HepG2 (cell line): ENCODE results near the gene YKT6. TPM values are rescaled to one million over a fixed set of nuclear protein-coding genes. Genes with fewer than 3 reads are reported as not detected.

Experiments
- ATAD3A ChIP-seq: sonication (generic); formaldehyde crosslinking; IDR thresholded peaks from 2 replicates; pipeline ENCODE4 v1.4.0; 2020; ENCODE audit warnings: missing genetic modification reagents
- ATRX ChIP-seq: sonication (generic); formaldehyde crosslinking; IDR thresholded peaks from 2 replicates; pipeline ENCODE4 v1.4.0; 2020; ENCODE audit warnings: missing genetic modification reagents, borderline replicate concordance
- CHCHD3 ChIP-seq: sonication (generic); formaldehyde crosslinking; IDR thresholded peaks from 2 replicates; pipeline ENCODE4 v1.8.0; 2022; ENCODE audit warnings: mild to moderate bottlenecking, missing genetic modification reagents, moderate library complexity
- DMAP1 ChIP-seq: IDR thresholded peaks from 2 replicates; pipeline ENCODE4 v1.6.1; 2016
- DNMT3B ChIP-seq: conservative IDR thresholded peaks from 2 replicates; pipeline ENCODE4 v1.6.1; 2016; ENCODE audit warnings: missing biosample characterization, control low read depth
- ELF3 ChIP-seq: IDR thresholded peaks from 2 replicates; pipeline ENCODE4 v1.6.1; 2016; ENCODE audit warnings: missing genetic modification reagents, missing compliant biosample characterization
- FOXP4 ChIP-seq: sonication (generic); formaldehyde crosslinking; IDR thresholded peaks from 2 replicates; pipeline ENCODE4 v1.4.0; 2020; ENCODE audit warnings: missing genetic modification reagents
- GZF1 ChIP-seq: sonication (generic); formaldehyde crosslinking; IDR thresholded peaks from 2 replicates; pipeline ENCODE4 v1.5.1; 2020; ENCODE audit warnings: mild to moderate bottlenecking, missing genetic modification reagents
- HNRNPLL ChIP-seq: fragments of 200-400 bp; formaldehyde crosslinking; IDR thresholded peaks from 2 replicates; pipeline ENCODE4 v1.6.1; 2017; ENCODE audit warnings: mild to moderate bottlenecking, low read depth, low read length; ENCODE audit not compliant: poor library complexity, severe bottlenecking
- HOXA7 ChIP-seq: sonication (generic); formaldehyde crosslinking; IDR thresholded peaks from 2 replicates; pipeline ENCODE4 v1.8.1; 2022; ENCODE audit warnings: mild to moderate bottlenecking, missing genetic modification reagents, moderate library complexity
- KDM5B ChIP-seq: sonication (generic); formaldehyde crosslinking; IDR thresholded peaks from 2 replicates; pipeline ENCODE4 v1.4.0; 2020; ENCODE audit warnings: missing genetic modification reagents, mild to moderate bottlenecking, borderline replicate concordance
- MXI1 ChIP-seq: IDR thresholded peaks from 3 replicates; pipeline ENCODE4 v1.6.1; 2012; ENCODE audit warnings: low read depth, low read length, inconsistent platforms, borderline replicate concordance
- PATZ1 ChIP-seq: sonication (generic); formaldehyde crosslinking; IDR thresholded peaks from 2 replicates; pipeline ENCODE4 v1.4.0; 2020; ENCODE audit warnings: missing genetic modification reagents
- RFX1 ChIP-seq: fragments of 450-650 bp; IDR thresholded peaks from 2 replicates; pipeline ENCODE4 v1.6.1; 2017
- SOX6 ChIP-seq, 2 experiments: fragments of 450-650 bp in 1 of 2; sonication (generic) in 1 of 2; formaldehyde crosslinking in 1 of 2; IDR thresholded peaks; 2 replicates each; pipeline versions ENCODE4 v1.4.0 to v1.6.1; 2017 to 2020; ENCODE audit warnings: antibody characterized with exemption in 1 of 2, mild to moderate bottlenecking in 1 of 2, missing genetic modification reagents in 1 of 2
- TEAD3 ChIP-seq: optimal IDR thresholded peaks from 2 replicates; pipeline ENCODE3; 2016; ENCODE audit warnings: borderline replicate concordance
- TSC22D2 ChIP-seq: sonication (generic); formaldehyde crosslinking; IDR thresholded peaks from 2 replicates; pipeline ENCODE4 v1.5.1; 2020; ENCODE audit warnings: missing genetic modification reagents, mild to moderate bottlenecking, borderline replicate concordance
- U2AF1 ChIP-seq: fragments of 200-400 bp; formaldehyde crosslinking; optimal IDR thresholded peaks from 2 replicates; pipeline ENCODE3; 2017; ENCODE audit warnings: mild to moderate bottlenecking, low read depth, low read length
- YY1 ChIP-seq: IDR thresholded peaks from 2 replicates; pipeline ENCODE4 v1.6.1; 2011; ENCODE audit warnings: low read length, low read depth, moderate library complexity, mild to moderate bottlenecking; ENCODE audit not compliant: insufficient read depth, insufficient replicate concordance
- ZFX ChIP-seq: sonication (generic); formaldehyde crosslinking; IDR thresholded peaks from 2 replicates; pipeline ENCODE4 v1.4.0; 2020; ENCODE audit warnings: mild to moderate bottlenecking, low read depth, missing genetic modification reagents, moderate library complexity
- ZMAT3 ChIP-seq: sonication (generic); formaldehyde crosslinking; conservative IDR thresholded peaks from 2 replicates; pipeline ENCODE4 v1.7.0; 2021; ENCODE audit warnings: missing genetic modification reagents
- ZNF121 ChIP-seq: sonication (generic); formaldehyde crosslinking; IDR thresholded peaks from 2 replicates; pipeline ENCODE4 v1.5.0; 2020; ENCODE audit warnings: mild to moderate bottlenecking, missing genetic modification reagents
- ZNF335 ChIP-seq: sonication (generic); formaldehyde crosslinking; IDR thresholded peaks from 2 replicates; pipeline ENCODE4 v1.4.0; 2020; ENCODE audit warnings: missing genetic modification reagents
- polyA plus RNA-seq, 8 experiments: library from polyadenylated mRNA; depleted of rRNA in 3 of 8; stranded (reverse) in 7 of 8; unstranded in 1 of 8; fragments of >200 nt; fragmentation: Illumina TruSeq in 4 of 8; extraction: Trizol in 4 of 8; gene quantifications; 2 replicates each; pipeline versions ENCODE4 v1.2.1 to v1.2.3, GENCODE V29; 2011 to 2016; ENCODE audit warnings: low read depth in 4 of 8, missing spikeins in 1 of 8, mixed read lengths in 1 of 8; ENCODE audit not compliant: insufficient read depth in 1 of 8
- total RNA-seq, 5 experiments: library from RNA; depleted of rRNA; stranded (reverse); fragments of >200 nt; fragmentation: Illumina TruSeq; extraction: Trizol; gene quantifications; 2 replicates each; pipeline ENCODE4 v1.2.3, GENCODE V29; 2016; ENCODE audit warnings: low read depth in 1 of 5
- TF ChIP-seq, protein P1 (sequence below): sonication (generic); formaldehyde crosslinking; IDR thresholded peaks from 2 replicates; pipeline ENCODE4 v1.4.0; 2020; ENCODE audit warnings: missing genetic modification reagents
- TF ChIP-seq, protein P2 (sequence below): conservative IDR thresholded peaks from 2 replicates; pipeline ENCODE4 v1.6.1; 2018; ENCODE audit warnings: missing genetic modification reagents

The YKT6 gene
- total and polyA plus RNA-seq, 2 of the 13 experiments (the other 11 are each of a cell fraction or from before 2014, with no cell fraction given): 52.2 to 60.3 TPM

GRCh38 chr7:44240983-44241510 is 40.3 kb downstream of the YKT6 start (continued):
- no peak for TF ChIP-seq HNRNPLL
- TF ChIP-seq ZNF121 (CRISPR knock-in tag): peak; percentile 50; the same call in 1 of the 2 replicates
- TF ChIP-seq ATRX (CRISPR knock-in tag): no peak
- no peak for TF ChIP-seq ATAD3A (CRISPR knock-in tag)
- no peak for TF ChIP-seq MXI1
- no peak for TF ChIP-seq ZNF335
- TF ChIP-seq, protein P1, sequence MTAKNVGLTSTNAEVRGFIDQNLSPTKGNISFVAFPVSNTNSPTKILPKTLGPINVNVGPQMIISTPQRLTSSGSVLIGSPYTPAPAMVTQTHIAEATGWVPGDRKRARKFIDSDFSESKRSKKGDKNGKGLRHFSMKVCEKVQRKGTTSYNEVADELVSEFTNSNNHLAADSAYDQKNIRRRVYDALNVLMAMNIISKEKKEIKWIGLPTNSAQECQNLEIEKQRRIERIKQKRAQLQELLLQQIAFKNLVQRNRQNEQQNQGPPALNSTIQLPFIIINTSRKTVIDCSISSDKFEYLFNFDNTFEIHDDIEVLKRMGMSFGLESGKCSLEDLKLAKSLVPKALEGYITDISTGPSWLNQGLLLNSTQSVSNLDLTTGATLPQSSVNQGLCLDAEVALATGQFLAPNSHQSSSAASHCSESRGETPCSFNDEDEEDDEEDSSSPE (CRISPR knock-in tag): no peak
- no peak for TF ChIP-seq CHCHD3
- TF ChIP-seq U2AF1: no peak
- 0 out of 2 replicates have a peak, but pooled peaks have one; percentile 53 for TF ChIP-seq ELF3 (CRISPR knock-in tag)
- TF ChIP-seq PATZ1: 0 out of 2 replicates have a peak, but pooled peaks have one; percentile 21
- TF ChIP-seq KDM5B: peak; percentile 18; the same call in 1 of the 2 replicates
- no peak for TF ChIP-seq DNMT3B (CRISPR knock-in tag)
- no peak for TF ChIP-seq SOX6 (IDR thresholded peaks at IDR 0.05)
- TF ChIP-seq SOX6 (CRISPR knock-in tag; IDR thresholded peaks at IDR 0.05): 0 out of 2 replicates have a peak, but pooled peaks have one; percentile 12
- no peak for TF ChIP-seq GZF1 (CRISPR knock-in tag)
- no peak for TF ChIP-seq FOXP4 (CRISPR knock-in tag)
- TF ChIP-seq YY1: peak; percentile 27
- TF ChIP-seq, protein P2, sequence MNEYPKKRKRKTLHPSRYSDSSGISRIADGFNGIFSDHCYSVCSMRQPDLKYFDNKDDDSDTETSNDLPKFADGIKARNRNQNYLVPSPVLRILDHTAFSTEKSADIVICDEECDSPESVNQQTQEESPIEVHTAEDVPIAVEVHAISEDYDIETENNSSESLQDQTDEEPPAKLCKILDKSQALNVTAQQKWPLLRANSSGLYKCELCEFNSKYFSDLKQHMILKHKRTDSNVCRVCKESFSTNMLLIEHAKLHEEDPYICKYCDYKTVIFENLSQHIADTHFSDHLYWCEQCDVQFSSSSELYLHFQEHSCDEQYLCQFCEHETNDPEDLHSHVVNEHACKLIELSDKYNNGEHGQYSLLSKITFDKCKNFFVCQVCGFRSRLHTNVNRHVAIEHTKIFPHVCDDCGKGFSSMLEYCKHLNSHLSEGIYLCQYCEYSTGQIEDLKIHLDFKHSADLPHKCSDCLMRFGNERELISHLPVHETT: no peak
- TF ChIP-seq HOXA7: no peak
- TF ChIP-seq ZMAT3: no peak
- TF ChIP-seq DMAP1 (CRISPR knock-in tag): no peak
- peak; percentile 39 for TF ChIP-seq TEAD3 (CRISPR knock-in tag)
- TF ChIP-seq TSC22D2 (CRISPR knock-in tag): no peak; the same call in 1 of the 2 replicates
- TF ChIP-seq RFX1: no peak
- no peak for TF ChIP-seq ZFX (CRISPR knock-in tag)
